ENCODE data around the gene GOLGA6L10.
"Not testable (repeated sequence)": the region's sequence is repeated elsewhere in the genome, so short reads cannot be mapped to it uniquely, and the experiment has no call there.

Gene GOLGA6L10, protein sequence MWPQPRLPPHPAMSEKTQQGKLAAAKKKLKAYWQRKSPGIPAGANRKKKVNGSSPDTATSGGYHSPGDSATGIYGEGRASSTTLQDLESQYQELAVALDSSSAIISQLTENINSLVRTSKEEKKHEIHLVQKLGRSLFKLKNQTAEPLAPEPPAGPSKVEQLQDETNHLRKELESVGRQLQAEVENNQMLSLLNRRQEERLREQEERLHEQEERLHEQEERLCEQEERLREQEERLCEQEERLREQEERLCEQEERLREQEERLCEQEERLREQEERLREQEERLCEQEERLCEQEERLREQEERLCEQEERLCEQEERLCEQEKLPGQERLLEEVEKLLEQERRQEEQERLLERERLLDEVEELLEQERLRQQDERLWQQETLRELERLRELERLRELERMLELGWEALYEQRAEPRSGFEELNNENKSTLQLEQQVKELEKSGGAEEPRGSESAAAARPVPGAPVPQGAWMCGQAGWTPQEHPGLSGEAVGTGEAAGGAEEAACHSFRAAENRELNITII

GRCh38 chr15:82349375-82349774 is at the start of gene GOLGA6L10:
TSS of gene GOLGA6L10 (minus strand) at chr15:82349475. CDS start at chr15:82349375, 100 bp downstream.
- DNase-seq: not testable (repeated sequence)

DNA sequence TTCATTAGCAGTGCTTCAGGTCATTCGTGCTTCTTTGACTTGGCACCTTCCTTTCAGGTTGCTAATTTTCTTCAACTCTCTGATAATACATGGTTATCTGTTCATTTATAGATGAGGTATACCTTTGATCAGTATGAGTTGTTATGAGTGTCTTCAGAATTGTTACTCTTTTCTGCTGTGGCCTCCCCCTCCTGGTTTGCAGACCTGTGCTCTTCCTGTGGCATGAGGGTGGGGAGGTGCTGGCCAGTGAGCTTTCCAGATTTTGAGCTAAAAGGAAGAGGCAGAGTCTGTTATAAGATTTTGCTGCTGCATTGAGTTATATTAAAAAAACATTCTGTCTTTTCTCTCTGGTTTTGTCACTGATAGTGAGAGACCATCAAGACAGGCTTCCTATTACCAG is 49.5 kb upstream of the GOLGA6L10 start:
- no peak for DNase-seq

- no peak for DNase-seq
Observed at GRCh38 chr15:82397817-82398216, 48.5 kb upstream of the GOLGA6L10 start.

DNA sequence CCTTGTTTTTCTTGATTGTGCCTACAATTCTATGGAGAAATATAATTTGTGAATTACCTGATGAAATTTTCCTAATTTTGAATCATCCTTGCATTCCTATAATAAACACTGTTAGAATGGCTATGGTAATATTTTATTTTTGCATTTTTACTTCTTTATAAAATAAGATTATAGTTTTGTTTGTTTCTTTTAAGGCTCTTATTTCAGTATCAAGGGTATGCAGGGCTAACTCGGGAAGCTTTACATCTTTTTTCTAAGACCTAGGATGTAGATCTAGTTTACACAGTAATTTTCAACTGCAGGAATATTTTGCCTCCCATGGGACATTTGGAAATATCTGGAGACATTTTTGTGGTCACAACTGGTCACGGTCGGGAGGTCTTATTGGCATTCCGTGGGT is 46.5 kb upstream of the GOLGA6L10 start:
- DNase-seq: not testable (repeated sequence)

DNA sequence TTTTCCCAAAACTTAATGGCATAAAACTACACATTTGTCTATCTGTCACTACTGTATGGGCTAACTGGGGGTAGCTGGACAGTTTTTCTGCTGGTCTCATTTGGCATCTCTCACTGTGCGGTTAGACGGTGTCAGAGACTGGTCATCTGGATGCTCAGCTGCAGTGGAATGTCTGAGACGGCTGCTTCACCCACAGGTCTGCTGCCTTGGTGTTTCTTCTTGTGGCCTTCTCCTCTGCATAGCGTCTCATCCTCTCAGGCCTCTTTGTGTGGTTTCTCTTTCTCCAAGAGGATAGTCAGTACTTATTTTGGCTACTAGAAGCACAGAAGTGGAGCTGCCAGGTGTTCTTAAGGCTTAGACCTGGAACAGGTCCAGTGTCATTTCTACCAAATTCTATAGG is 44.4 kb upstream of the GOLGA6L10 start:
- DNase-seq: no peak

- DNase-seq: not testable (repeated sequence)
Observed at GRCh38 chr15:82392077-82392476, 42.8 kb upstream of the GOLGA6L10 start.

GRCh38 chr15:82390152-82390551 is 40.9 kb upstream of the GOLGA6L10 start:
- DNase-seq: not testable (repeated sequence)

- not testable (repeated sequence) for DNase-seq
Observed at GRCh38 chr15:82387209-82387608, 37.9 kb upstream of the GOLGA6L10 start.

DNA sequence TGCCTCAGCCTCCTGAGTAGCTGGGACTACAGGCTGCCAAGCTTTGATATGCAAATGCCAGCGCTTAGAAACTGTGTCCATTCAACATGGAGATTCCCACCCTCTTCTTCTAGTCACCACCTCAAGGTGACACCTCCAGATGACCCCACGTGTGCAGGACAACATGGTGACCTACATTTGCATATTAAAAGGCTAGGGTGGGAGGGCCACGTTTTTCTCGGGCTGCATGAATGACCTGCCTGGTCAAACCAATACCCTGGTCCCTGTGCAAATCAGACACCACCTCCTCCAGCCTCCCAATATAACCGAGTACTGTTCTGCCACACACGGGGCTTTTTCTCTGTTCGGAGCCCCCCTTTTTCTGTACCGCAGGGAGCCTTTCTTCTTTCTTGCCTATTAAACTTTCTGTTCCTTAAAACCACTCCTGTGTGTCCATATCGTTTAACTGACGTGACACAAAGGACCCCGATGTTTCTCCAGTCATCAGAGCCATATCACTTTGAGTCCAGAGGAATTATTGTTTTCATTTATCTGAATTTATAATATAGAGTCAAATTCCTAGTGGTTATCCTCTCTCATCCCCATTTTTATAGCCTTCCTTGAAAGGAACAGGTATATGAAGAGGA is 32.2 kb upstream of the GOLGA6L10 start:
- not testable (repeated sequence) for DNase-seq

DNA sequence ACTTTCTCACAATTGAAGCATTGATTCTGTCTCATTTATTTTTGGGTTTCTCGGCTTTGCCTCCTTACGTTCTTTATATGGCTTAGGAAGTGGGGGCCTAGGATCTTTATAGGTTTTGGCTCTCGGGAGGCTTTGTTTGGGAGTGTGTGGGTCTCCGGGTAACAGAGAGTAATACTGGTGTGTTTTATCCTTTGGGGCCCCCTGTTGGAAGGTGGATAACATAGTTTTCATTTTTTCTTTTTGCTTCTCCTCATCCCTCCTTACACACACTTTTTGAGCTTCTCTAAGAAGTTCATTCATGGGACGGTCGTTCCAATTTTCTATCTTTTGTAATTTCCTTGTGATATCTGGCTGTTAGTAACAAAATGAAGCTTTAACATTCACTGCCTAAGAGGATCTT is 30.3 kb upstream of the GOLGA6L10 start:
- not testable (repeated sequence) for DNase-seq

- DNase-seq: not testable (repeated sequence)
Observed at GRCh38 chr15:82373661-82374060, 24.4 kb upstream of the GOLGA6L10 start.

- DNase-seq: no peak
Observed at GRCh38 chr15:82371656-82372055, 22.4 kb upstream of the GOLGA6L10 start.

DNA sequence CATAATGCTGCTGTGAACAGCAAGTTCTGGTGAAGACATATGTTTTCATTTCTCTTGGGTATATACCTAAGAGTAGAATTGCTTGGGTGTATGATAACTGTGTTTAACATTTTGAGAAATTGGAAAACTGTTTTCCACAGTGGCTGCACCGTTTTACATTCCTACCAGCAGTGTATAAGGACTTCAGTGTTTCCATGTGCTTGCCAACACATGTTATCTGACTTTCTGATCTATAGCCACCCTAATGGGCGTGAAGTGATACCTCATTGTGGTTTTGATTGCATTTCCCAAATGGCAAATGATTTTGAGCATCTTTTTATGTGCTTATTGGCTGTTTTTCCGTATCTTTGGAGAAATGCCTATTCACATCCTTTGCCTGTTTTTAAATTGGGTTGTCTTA is 18.5 kb upstream of the GOLGA6L10 start:
- DNase-seq: not testable (repeated sequence)

- DNase-seq: peak; percentile 38
Observed at GRCh38 chr15:82365692-82366323, 16.5 kb upstream of the GOLGA6L10 start.

DNA sequence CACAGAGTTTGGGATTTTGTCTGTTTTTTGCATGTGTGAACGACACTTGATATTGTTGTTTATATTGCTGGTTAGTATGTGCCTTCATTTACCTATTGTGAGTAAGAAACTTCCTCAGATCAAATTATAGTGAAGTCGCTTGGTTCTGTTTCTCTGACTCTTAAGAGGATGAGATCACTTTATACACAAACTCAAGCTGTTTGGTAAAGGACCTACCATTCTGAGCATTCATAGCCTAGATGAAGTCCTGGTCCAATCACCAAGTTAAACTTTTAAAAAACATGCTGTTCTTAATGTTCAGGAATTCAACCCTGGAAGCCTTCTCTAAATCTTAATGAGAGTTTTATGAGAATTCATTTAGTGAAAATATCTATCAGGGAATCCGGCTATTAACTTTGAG is 15.3 kb upstream of the GOLGA6L10 start:
- DNase-seq: not testable (repeated sequence)

- not testable (repeated sequence) for DNase-seq
Observed at GRCh38 chr15:82362790-82363189, 13.5 kb upstream of the GOLGA6L10 start.

DNA sequence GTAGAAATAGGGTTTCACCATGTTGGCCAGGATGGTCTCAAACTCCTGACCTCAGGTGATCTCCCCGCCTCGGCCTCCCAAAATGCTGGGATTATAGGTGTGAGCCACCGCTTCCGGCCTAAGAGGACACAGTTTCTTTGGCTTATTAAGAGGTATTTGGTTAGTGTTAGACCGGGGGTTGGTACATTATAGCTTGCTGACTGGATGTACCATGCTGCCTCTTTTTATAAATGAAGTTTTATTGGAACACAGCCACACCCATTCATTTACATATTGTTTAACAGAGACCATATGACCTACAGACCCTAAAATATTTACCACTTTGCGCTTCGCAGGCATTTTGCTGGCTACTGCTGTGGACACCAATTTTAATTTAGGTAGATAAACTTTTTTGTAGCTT is 11.3 kb upstream of the GOLGA6L10 start:
- DNase-seq: not testable (repeated sequence)

- DNase-seq: not testable (repeated sequence)
Observed at GRCh38 chr15:82355055-82355454, 5.8 kb upstream of the GOLGA6L10 start.

DNA sequence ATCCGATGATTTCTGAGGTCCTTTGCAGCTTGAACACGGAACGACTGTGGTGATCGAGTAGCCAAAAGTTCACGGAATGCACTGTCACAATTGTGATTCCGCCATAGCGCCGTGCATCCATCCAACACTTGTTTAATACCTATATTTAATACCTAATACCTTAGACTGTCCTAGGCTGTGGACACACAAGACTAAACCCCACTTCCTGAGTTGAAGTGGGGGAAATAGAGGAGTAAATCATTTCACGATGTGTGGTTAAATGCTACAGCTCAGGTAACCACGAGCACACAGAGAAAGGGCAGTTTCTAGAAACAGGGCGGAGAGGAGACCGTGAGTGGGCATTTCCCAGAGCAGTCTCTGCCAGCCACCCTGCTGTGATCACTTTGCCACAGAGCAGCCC is 5.3 kb upstream of the GOLGA6L10 start:
- not testable (repeated sequence) for DNase-seq

DNA sequence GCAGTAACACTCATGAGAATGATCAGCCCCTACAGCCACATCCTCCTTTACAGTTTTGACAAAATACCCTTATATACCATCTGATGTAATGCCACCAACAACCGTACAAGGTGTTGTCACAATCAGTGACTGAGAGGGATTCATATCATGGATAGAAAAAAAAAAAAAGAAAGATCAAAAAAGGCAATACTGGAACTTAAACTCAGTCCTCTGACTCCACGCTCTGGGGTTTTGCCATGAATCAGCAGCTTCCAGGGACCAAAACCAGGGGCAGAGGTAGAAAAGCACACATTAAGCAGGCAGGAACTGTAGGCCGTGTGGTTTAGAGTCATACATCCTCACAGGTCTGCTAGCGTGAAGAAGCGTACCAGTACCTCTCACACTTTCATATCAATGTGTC is 1.6 kb downstream of the GOLGA6L10 start:
- DNase-seq: not testable (repeated sequence)

DNA sequence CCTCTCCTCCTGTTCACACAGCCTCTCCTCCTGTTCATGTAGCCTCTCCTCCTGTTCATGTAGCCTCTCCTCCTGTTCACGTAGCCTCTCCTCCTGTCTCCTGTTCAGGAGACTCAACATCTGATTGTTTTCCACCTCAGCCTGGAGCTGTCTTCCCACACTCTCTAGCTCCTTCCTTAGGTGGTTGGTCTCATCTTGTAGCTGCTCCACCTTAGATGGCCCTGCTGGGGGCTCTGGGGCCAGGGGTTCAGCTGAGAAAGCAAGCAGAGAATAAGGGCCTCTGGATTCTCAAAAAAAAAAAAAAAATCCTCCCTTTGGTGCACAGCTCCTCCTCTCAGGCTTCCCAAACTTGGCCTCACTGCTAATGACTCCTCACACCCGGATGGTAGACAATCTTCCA is 4.1 kb downstream of the GOLGA6L10 start:
- not testable (repeated sequence) for DNase-seq

GRCh38 chr15:82344421-82344820 is 4.9 kb downstream of the GOLGA6L10 start:
- not testable (repeated sequence) for DNase-seq

GRCh38 chr15:82343851-82344250 is 5.4 kb downstream of the GOLGA6L10 start:
- not testable (repeated sequence) for DNase-seq
